Hypothalamus (tissue), 51 donors: ENCODE results near the gene MAP2K5.

Experiments used
- DNase-seq, 51 donors: peaks; one replicate each; lab custom pipeline; 2025; lab: John Stamatoyannopoulos, UW

Gene MAP2K5

GRCh38 chr15:67843571-67844387, 301.3 kb downstream of the MAP2K5 start:
- no peak for DNase-seq

DNA sequence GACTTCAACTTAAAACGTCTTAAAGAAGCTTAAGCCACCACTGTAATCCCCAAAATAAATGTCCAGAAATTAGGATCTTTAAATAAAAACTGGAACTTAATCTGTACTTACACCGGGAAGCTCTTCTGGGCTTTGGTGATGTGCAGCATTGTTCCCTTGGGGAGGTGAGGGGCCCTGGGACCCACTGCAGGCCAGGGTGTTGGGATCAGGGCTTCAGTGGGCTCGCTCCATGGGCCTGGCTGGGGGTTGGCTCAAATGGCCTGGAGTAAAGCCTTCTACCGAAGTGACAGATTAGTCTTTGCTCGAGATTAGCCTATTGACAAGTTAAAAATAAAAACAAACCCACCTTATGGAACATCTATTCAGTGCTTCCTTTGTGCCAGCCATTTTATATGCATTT, 303.5 kb downstream of the MAP2K5 start:
- no peak for DNase-seq

- DNase-seq: no peak
These were observed 307.0 kb downstream of the MAP2K5 start for GRCh38 chr15:67849538-67849937.

GRCh38 chr15:67850336-67850735, 307.8 kb downstream of the MAP2K5 start:
- DNase-seq: no peak

DNA sequence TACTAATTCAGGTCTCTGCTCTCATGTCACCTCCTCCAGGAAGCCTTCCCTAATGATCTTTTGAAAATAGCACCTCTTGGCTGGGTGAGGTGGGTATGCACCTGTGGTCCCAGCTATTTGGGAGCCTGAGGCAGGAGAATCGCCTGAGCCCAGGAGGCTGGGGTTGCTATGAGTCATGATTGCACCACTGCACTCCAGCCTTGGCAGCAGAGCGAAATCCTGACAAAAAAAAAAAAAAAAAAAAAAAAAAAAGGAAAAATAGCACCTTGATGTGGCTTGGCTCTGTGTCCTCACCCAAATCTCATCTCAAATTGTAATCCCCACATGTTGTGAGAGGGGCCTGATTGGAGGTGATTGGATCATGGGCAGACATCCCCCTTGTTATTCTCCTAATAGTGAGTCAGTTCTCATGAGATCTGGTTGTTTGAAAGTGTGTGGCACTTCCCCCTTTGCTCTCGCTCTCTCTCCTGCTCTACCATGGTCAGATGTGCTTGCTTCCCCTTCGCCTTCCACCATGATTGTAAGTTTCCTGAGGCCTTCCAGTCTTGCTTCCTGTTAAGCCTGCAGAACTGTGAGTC, 308.6 kb downstream of the MAP2K5 start:
- no peak for DNase-seq

- no peak for DNase-seq
These were observed 309.9 kb downstream of the MAP2K5 start for GRCh38 chr15:67852418-67852817.

GRCh38 chr15:67853454-67853853, 311.0 kb downstream of the MAP2K5 start:
- DNase-seq: no peak

- DNase-seq: no peak
These were observed 311.9 kb downstream of the MAP2K5 start for GRCh38 chr15:67854358-67854757.

DNA sequence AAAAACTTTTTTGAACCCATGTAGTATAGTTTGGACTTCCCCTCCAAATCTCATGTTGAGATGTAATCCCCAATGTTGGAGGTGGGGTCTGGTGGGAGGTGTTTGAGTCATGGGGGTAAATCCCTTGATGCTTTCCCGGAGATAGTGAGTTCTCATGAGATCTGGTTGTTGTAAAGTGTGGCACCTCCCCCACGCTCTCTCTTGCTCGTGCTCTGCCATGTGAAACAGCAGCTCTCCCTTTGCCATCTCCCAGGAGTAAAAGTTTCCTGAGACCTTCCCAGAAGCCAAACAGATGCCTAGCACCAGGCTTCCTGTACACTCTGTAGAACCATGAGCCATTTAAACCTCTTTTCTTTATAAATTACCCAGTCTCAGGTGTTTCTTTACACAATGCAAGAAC, 313.3 kb downstream of the MAP2K5 start:
- no peak for DNase-seq
